ENCODE results near the gene ATP5MC2.
"Not testable (repeated sequence)": the region's sequence is repeated elsewhere in the genome, so short reads cannot be mapped to it uniquely, and the experiment has no call there.

Gene ATP5MC2

GRCh38 chr12:53657041-53657440 is 18.8 kb downstream of the ATP5MC2 start:
- H3K27me3 ChIP-seq (replicated peaks): no peaks in the 10 kb centered on the region
- H3K36me3 ChIP-seq (replicated peaks): no peaks in the 10 kb centered on the region
- TF ChIP-seq CTCF (IDR thresholded peaks at IDR 0.05; ENCODE audit: low read depth, low read length, missing control alignments): no peak
- DNase-seq: no peak
- H3K4me3 ChIP-seq (ENCODE audit: low read depth, low read length): no peak overlapping the region
- in situ Hi-C loops (cut with HindIII; ENCODE audit: low pct_ligation_motif_present, low sequenced_read_pairs): no loop called here
- H3K27ac ChIP-seq: no peak overlapping the region

GRCh38 chr12:53653595-53653994 is 22.3 kb downstream of the ATP5MC2 start:
- Histone ChIP-seq H3K27ac (no peak overlapping the region), H3K4me3 (ENCODE audit: low read depth, low read length) (no peak overlapping the region), H3K36me3 (replicated peaks) (no peaks in the 10 kb centered on the region), H3K27me3 (replicated peaks) (no peaks in the 10 kb centered on the region)
- no peak for DNase-seq
- in situ Hi-C loops (cut with HindIII; ENCODE audit: low pct_ligation_motif_present, low sequenced_read_pairs): no loop called here
- TF ChIP-seq CTCF (IDR thresholded peaks at IDR 0.05; ENCODE audit: low read depth, low read length, missing control alignments): no peak

- Histone ChIP-seq H3K4me3 (ENCODE audit: low read depth, low read length) (no peak overlapping the region), H3K27me3 (replicated peaks) (no peaks in the 10 kb centered on the region), H3K36me3 (replicated peaks) (no peaks in the 10 kb centered on the region), H3K27ac (peak overlapping the region; percentile 17)
- no peak for TF ChIP-seq CTCF (IDR thresholded peaks at IDR 0.05; ENCODE audit: low read depth, low read length, missing control alignments)
- in situ Hi-C loops (cut with HindIII; ENCODE audit: low pct_ligation_motif_present, low sequenced_read_pairs): no loop called here
- DNase-seq: peak; percentile 71
These were observed 23.5 kb downstream of the ATP5MC2 start for GRCh38 chr12:53652366-53652765.

- H3K4me3 ChIP-seq (ENCODE audit: low read depth, low read length): no peak overlapping the region
These were observed 24.1 kb downstream of the ATP5MC2 start for GRCh38 chr12:53651737-53652136.

GRCh38 chr12:53646300-53646699 is 29.6 kb downstream of the ATP5MC2 start:
- DNase-seq; H3K27ac ChIP-seq; H3K36me3 ChIP-seq (replicated peaks); in situ Hi-C loops (cut with HindIII; ENCODE audit: low pct_ligation_motif_present, low sequenced_read_pairs); H3K27me3 ChIP-seq (replicated peaks); H3K4me3 ChIP-seq (ENCODE audit: low read depth, low read length): not testable (repeated sequence)

More at GRCh38 chr12:53651737-53652136, 24.1 kb downstream of the ATP5MC2 start:
- in situ Hi-C loops (cut with HindIII; ENCODE audit: low pct_ligation_motif_present, low sequenced_read_pairs): no loop called here
- Histone ChIP-seq H3K27ac (no peak overlapping the region), H3K36me3 (replicated peaks) (no peaks in the 10 kb centered on the region), H3K27me3 (replicated peaks) (no peaks in the 10 kb centered on the region)
- TF ChIP-seq CTCF (IDR thresholded peaks at IDR 0.05; ENCODE audit: low read depth, low read length, missing control alignments): no peak
- DNase-seq: no peak

GRCh38 chr12:53645165-53645564 is 30.7 kb downstream of the ATP5MC2 start:
- no peaks in the 10 kb centered on the region for H3K27me3 ChIP-seq (replicated peaks)
- no peaks in the 10 kb centered on the region for H3K36me3 ChIP-seq (replicated peaks)
- no peak for TF ChIP-seq CTCF (IDR thresholded peaks at IDR 0.05; ENCODE audit: low read depth, low read length, missing control alignments)
- in situ Hi-C loops (cut with HindIII; ENCODE audit: low pct_ligation_motif_present, low sequenced_read_pairs): no loop called here
- DNase-seq: no peak
- no peak overlapping the region for H3K27ac ChIP-seq
- H3K4me3 ChIP-seq (ENCODE audit: low read depth, low read length): no peak overlapping the region
